ENCODE results near the gene RHBDL1. TPM values are rescaled to one million over a fixed set of nuclear protein-coding genes. Genes with fewer than 3 reads are reported as not detected.

The RHBDL1 gene
- total RNA-seq, 1 donor from 2014 or later, result 0.24 TPM

GRCh38 chr16:635573-636205 lies 39.8 kb upstream of the RHBDL1 start:
- Mint-ChIP-seq H3K4me3 (peak overlapping the region; percentile 95), H3K27ac (no peak overlapping the region), H3K36me3 (ENCODE audit: low read depth) (peaks cover 6% of the 10 kb centered on the region), H3K9me3 (no peaks in the 10 kb centered on the region), H3K4me1 (peaks cover 30% of the 10 kb centered on the region), H3K27me3 (no peaks in the 10 kb centered on the region)
- intact Hi-C loops (cut with micrococcal nuclease), result loop anchor here (1.0 to 2.0 kb wide), 9 partner anchors 14 to 234 kb away; partner anchors contain the start of genes CAPN15, DECR2, JMJD8 and PIGQ
- DNase-seq (no peak), ATAC-seq (ENCODE audit: low read depth) (no peak)
- TF ChIP-seq CTCF (IDR thresholded peaks at IDR 0.05), result no peak
- CTCF ChIA-PET, result interaction anchor here (1.2 kb wide), 1 partner anchor 56 kb away, joined by 3 read pairs; no protein-coding TSS in a partner anchor
- POLR2A ChIA-PET, result interaction anchor here (0.7 to 2.0 kb wide), 13 partner anchors 12 to 1520 kb away, joined by 3 to 14 read pairs (median 4); partner anchors contain the start of genes CAPN15, NHLRC4, PGAP6 and PIGQ

- Mint-ChIP-seq H3K9me3 (no peaks in the 10 kb centered on the region), H3K27me3 (no peaks in the 10 kb centered on the region), H3K4me1 (peaks cover 30% of the 10 kb centered on the region), H3K4me3 (peak within 1 kb of the TSS; percentile 95), H3K36me3 (ENCODE audit: low read depth) (peaks cover 6% of the 10 kb centered on the region), H3K27ac (peak within 1 kb of the TSS; percentile 97)
- TF ChIP-seq CTCF (IDR thresholded peaks at IDR 0.05), result no peak
- CTCF ChIA-PET, result interaction anchor here (1.2 kb wide), 1 partner anchor 57 kb away, joined by 3 read pairs; no protein-coding TSS in a partner anchor
- POLR2A ChIA-PET, result interaction anchor here (0.5 to 2.0 kb wide), 17 partner anchors 12 to 1519 kb away, joined by 3 to 14 read pairs (median 4); partner anchors contain the start of genes CAPN15, NHLRC4, PGAP6 and PIGQ
- ATAC-seq (ENCODE audit: low read depth) (peak; percentile 82), DNase-seq (peak; percentile 91)
- intact Hi-C loops (cut with micrococcal nuclease), result loop anchor here (1.0 to 2.0 kb wide), 9 partner anchors 13 to 235 kb away; partner anchors contain the start of genes CAPN15, DECR2, JMJD8 and PIGQ
These were observed 39.0 kb upstream of the RHBDL1 start, which contains the start of gene METTL26 for GRCh38 chr16:636206-637080. Gene METTL26, minus strand, starts transcription at chr16:636305. Its CDS starts 15 bp downstream, at chr16:636290.

- no peak for TF ChIP-seq CTCF (IDR thresholded peaks at IDR 0.05)
- intact Hi-C loops (cut with micrococcal nuclease), result loop anchor here (2.0 kb wide), 1 partner anchor 23 kb away; no protein-coding TSS in a partner anchor
- ATAC-seq (ENCODE audit: low read depth) (peak; percentile 70), DNase-seq (no peak)
- no peaks in the 10 kb centered on the region for H3K9me3 Mint-ChIP-seq
- peaks cover 30% of the 10 kb centered on the region for H3K4me1 Mint-ChIP-seq
- H3K36me3 Mint-ChIP-seq (ENCODE audit: low read depth), result peaks cover 6% of the 10 kb centered on the region
- CTCF ChIA-PET, result no interaction called here
- no peaks in the 10 kb centered on the region for H3K27me3 Mint-ChIP-seq
- peak overlapping the region; percentile 95 for H3K4me3 Mint-ChIP-seq
- peak overlapping the region; percentile 97 for H3K27ac Mint-ChIP-seq
- POLR2A ChIA-PET, result interaction anchor here (0.5 to 2.0 kb wide), 10 partner anchors 11 to 255 kb away, joined by 3 to 14 read pairs (median 8); partner anchors contain the start of genes PGAP6, RHOT2, STUB1 and WDR90
These were observed 38.1 kb upstream of the RHBDL1 start for GRCh38 chr16:637081-638018.

- H3K27me3 Mint-ChIP-seq, result no peaks in the 10 kb centered on the region
- ChIA-PET CTCF (no interaction called here), POLR2A (interaction anchor here (0.7 kb wide), 1 partner anchor 69 kb away, joined by 3 read pairs; no protein-coding TSS in a partner anchor)
- no peak for TF ChIP-seq CTCF (IDR thresholded peaks at IDR 0.05)
- intact Hi-C loops (cut with micrococcal nuclease), result no loop called here
- H3K4me1 Mint-ChIP-seq, result peaks cover 34% of the 10 kb centered on the region
- no peak for DNase-seq
- H3K36me3 Mint-ChIP-seq (ENCODE audit: low read depth), result peaks cover 6% of the 10 kb centered on the region
- no peak overlapping the region for H3K27ac Mint-ChIP-seq
- no peak for ATAC-seq (ENCODE audit: low read depth)
- no peak overlapping the region for H3K4me3 Mint-ChIP-seq
- H3K9me3 Mint-ChIP-seq, result no peaks in the 10 kb centered on the region
These were observed 37.4 kb upstream of the RHBDL1 start for GRCh38 chr16:638034-638543.

Data from activated B cell treated with CpG ODN at 0.5 μM for 24 hours (primary cell).